ELR (cell line): ENCODE measurements around the gene NLRC5.

ENCODE experiments used
- DNase-seq: peaks from one replicate; pipeline ENCODE4 v3.0.0-alpha.2; 2015; ENCODE audit warnings: low read depth

NLRC5 gene

GRCh38 chr16:57126411-57126810 lies 137.1 kb downstream of the NLRC5 start:
- DNase-seq, result no peak

GRCh38 chr16:57127037-57127763 lies 137.8 kb downstream of the NLRC5 start:
- DNase-seq, result no peak

GRCh38 chr16:57127836-57128235 lies 138.5 kb downstream of the NLRC5 start:
- DNase-seq, result no peak

- DNase-seq, result no peak
Measured at GRCh38 chr16:57128771-57129389, 139.5 kb downstream of the NLRC5 start.

DNA sequence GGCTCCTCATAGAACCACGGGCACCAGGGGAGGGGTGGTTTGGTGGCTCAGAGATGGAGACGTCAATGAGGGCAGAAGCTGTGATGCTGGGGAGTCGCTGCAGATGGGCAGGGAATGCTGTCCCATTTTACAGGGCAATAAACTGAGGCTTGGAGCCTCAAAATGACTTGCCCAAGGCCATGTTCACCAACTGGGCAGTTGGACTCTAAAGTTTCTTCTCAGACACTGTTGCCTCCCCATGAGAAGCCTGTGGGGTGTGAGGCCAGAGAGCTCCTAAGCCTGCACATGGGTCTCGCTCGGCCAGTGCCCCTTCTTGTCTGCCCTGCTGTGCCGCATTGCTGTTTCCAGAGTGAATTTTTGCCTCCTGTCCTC lies 141.6 kb downstream of the NLRC5 start:
- DNase-seq, result no peak

DNA sequence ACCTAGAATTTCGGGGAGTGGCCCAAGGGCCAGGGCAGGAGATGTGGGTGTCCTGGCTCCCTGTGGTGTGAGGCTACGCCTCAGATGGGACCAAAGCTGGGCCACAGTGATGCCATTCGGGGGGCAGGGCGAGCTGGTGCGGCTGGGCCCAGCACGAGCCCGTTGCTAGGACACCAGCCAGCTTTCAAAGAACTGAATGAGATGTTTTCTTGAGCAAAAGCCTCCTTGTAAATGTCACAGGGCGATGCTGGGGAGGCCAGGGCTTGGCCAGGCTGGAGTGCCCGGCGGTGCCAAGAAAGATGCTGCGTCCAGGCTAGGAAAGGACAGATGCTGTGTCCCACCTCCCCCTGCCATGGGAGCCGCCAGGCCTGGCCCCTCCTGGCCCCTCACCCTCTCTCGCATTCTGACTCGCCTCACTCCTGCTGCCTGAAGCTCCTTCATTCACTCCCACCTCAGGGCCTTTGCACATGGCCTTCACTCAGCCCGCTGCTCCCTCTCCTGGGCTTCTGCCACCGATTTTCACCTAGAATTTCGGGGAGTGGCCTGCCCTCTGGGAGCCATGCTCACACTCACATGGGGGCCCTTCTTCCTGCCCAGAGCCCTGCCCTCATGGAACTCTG lies 142.1 kb downstream of the NLRC5 start:
- DNase-seq, result no peak

- DNase-seq, result no peak
Measured at GRCh38 chr16:57132470-57132869, 143.1 kb downstream of the NLRC5 start.

- no peak for DNase-seq
Measured at GRCh38 chr16:57133031-57133430, 143.7 kb downstream of the NLRC5 start.
